ENCODE measurements around the gene SLC12A9. TPM values are rescaled to one million over a fixed set of nuclear protein-coding genes. Genes with fewer than 3 reads are reported as not detected.

The SLC12A9 gene
- total and polyA plus RNA-seq, 2 experiments from 2014 or later = 10.3 to 39.9 TPM

- TF ChIP-seq EZH2phosphoT487 (IDR thresholded peaks at IDR 0.05; ENCODE audit: unreplicated experiment) (no peak), CREB1 (CRISPR knock-in tag; IDR thresholded peaks at IDR 0.05; ENCODE audit: low read depth) (no peak), ETS1 (IDR thresholded peaks at IDR 0.05) (no peak), ZNF114 (CRISPR knock-in tag; IDR thresholded peaks at IDR 0.05) (no peak), JUNB (IDR thresholded peaks at IDR 0.05; ENCODE audit: unreplicated experiment) (no peak), ZNF331 (CRISPR knock-in tag; IDR thresholded peaks at IDR 0.05; ENCODE audit: low read depth) (no peak), NANOG (IDR thresholded peaks at IDR 0.05; ENCODE audit: borderline replicate concordance) (no peak), POLR2AphosphoS5 (IDR thresholded peaks at IDR 0.05; ENCODE audit: low read depth) (no peak), REST (IDR thresholded peaks at IDR 0.05; ENCODE audit: unreplicated experiment) (no peak), EZH2 (IDR thresholded peaks at IDR 0.05; ENCODE audit: low read depth, unreplicated experiment) (no peak), CTCF (conservative IDR thresholded peaks at IDR 0.05; ENCODE audit: low read depth in 2 of 2) (no peak)
These were observed 62.5 kb downstream of the SLC12A9 start (continued) for GRCh38 chr7:100914879-100915447.

Small RNA genes lying within 50 kb of the gene (microRNA-seq; reads per million reads assigned to microRNA genes)
- not detected for gene MIR6875

Small RNA genes lying within 50 kb of the gene (small RNA-seq; reads per million reads assigned to genes)
- not detected for gene RN7SL549P (ENCODE audit: low replicate concordance)
- not detected for gene RN7SL750P (ENCODE audit: low replicate concordance)

Other genes starting within 250 kb of the SLC12A9 start
- 15.1 and 15.3 TPM in 2 replicates for gene MOSPD3, start 240.2 kb upstream of the SLC12A9 start, total RNA-seq (2014; rRNA removed; shearing (Covaris generic))
- 18.6 and 23.5 TPM in 2 replicates for gene MOSPD3, start 240.2 kb upstream of the SLC12A9 start, polyA plus RNA-seq (2016; fragmentation: Nextera tagmentation; extraction: Ambion mirVana)
- 4.2 and 5.6 TPM in 2 replicates for gene TFR2, start 211.2 kb upstream of the SLC12A9 start, total RNA-seq (2014; rRNA removed; shearing (Covaris generic))
- 3.7 and 4.3 TPM in 2 replicates for gene TFR2, start 211.2 kb upstream of the SLC12A9 start, polyA plus RNA-seq (2016; fragmentation: Nextera tagmentation; extraction: Ambion mirVana)
- gene ACTL6B, start 196.3 kb upstream of the SLC12A9 start, total RNA-seq (2014; rRNA removed; shearing (Covaris generic)) = 0.69 TPM in 1 of 2 replicates, not detected in the other
- gene ACTL6B, start 196.3 kb upstream of the SLC12A9 start, polyA plus RNA-seq (2016; fragmentation: Nextera tagmentation; extraction: Ambion mirVana) = 2.5 and 3.5 TPM in 2 replicates
- gene GNB2, start 179.0 kb upstream of the SLC12A9 start, total RNA-seq (2014; rRNA removed; shearing (Covaris generic)) = 153 and 156 TPM in 2 replicates
- 112 and 113 TPM in 2 replicates for gene GNB2, start 179.0 kb upstream of the SLC12A9 start, polyA plus RNA-seq (2016; fragmentation: Nextera tagmentation; extraction: Ambion mirVana)
- 50.6 and 69.8 TPM in 2 replicates for gene GIGYF1, start 158.5 kb upstream of the SLC12A9 start, total RNA-seq (2014; rRNA removed; shearing (Covaris generic))
- 40.0 and 40.4 TPM in 2 replicates for gene GIGYF1, start 158.5 kb upstream of the SLC12A9 start, polyA plus RNA-seq (2016; fragmentation: Nextera tagmentation; extraction: Ambion mirVana)
- gene POP7, start 146.6 kb upstream of the SLC12A9 start, total RNA-seq (2014; rRNA removed; shearing (Covaris generic)) = 87.3 and 110 TPM in 2 replicates
- gene POP7, start 146.6 kb upstream of the SLC12A9 start, polyA plus RNA-seq (2016; fragmentation: Nextera tagmentation; extraction: Ambion mirVana) = 216 and 219 TPM in 2 replicates
- gene EPO, start 132.2 kb upstream of the SLC12A9 start, total RNA-seq (2014; rRNA removed; shearing (Covaris generic)) = 0.89 TPM in 1 of 2 replicates, not detected in the other
- 0.97 and 1.0 TPM in 2 replicates for gene EPO, start 132.2 kb upstream of the SLC12A9 start, polyA plus RNA-seq (2016; fragmentation: Nextera tagmentation; extraction: Ambion mirVana)
- 0.03 TPM in 1 of 2 replicates, not detected in the other for gene ZAN, start 119.1 kb upstream of the SLC12A9 start, total RNA-seq (2014; rRNA removed; shearing (Covaris generic))
- gene ZAN, start 119.1 kb upstream of the SLC12A9 start, polyA plus RNA-seq (2016; fragmentation: Nextera tagmentation; extraction: Ambion mirVana) = 0.07 TPM in 1 of 2 replicates, not detected in the other
- gene EPHB4, start 25.2 kb upstream of the SLC12A9 start, total RNA-seq (2014; rRNA removed; shearing (Covaris generic)) = 145 and 164 TPM in 2 replicates
- 22.6 and 23.3 TPM in 2 replicates for gene EPHB4, start 25.2 kb upstream of the SLC12A9 start, polyA plus RNA-seq (2016; fragmentation: Nextera tagmentation; extraction: Ambion mirVana)
- 106 and 112 TPM in 2 replicates for gene TRIP6, start 14.7 kb downstream of the SLC12A9 start, total RNA-seq (2014; rRNA removed; shearing (Covaris generic))
- 44.6 and 45.0 TPM in 2 replicates for gene TRIP6, start 14.7 kb downstream of the SLC12A9 start, polyA plus RNA-seq (2016; fragmentation: Nextera tagmentation; extraction: Ambion mirVana)
- gene SRRT, start 22.4 kb downstream of the SLC12A9 start, total RNA-seq (2014; rRNA removed; shearing (Covaris generic)) = 98.3 and 113 TPM in 2 replicates
- gene SRRT, start 22.4 kb downstream of the SLC12A9 start, polyA plus RNA-seq (2016; fragmentation: Nextera tagmentation; extraction: Ambion mirVana) = 125 and 140 TPM in 2 replicates
- gene UFSP1, start 37.0 kb downstream of the SLC12A9 start, total RNA-seq (2014; rRNA removed; shearing (Covaris generic)) = 11.5 and 11.8 TPM in 2 replicates
- gene UFSP1, start 37.0 kb downstream of the SLC12A9 start, polyA plus RNA-seq (2016; fragmentation: Nextera tagmentation; extraction: Ambion mirVana) = 2.0 and 4.1 TPM in 2 replicates
- 1.5 and 3.7 TPM in 2 replicates for gene ACHE, start 43.2 kb downstream of the SLC12A9 start, total RNA-seq (2014; rRNA removed; shearing (Covaris generic))
- gene ACHE, start 43.2 kb downstream of the SLC12A9 start, polyA plus RNA-seq (2016; fragmentation: Nextera tagmentation; extraction: Ambion mirVana) = 3.6 and 3.9 TPM in 2 replicates
- 16.3 and 19.1 TPM in 2 replicates for gene MUC3A, start 96.8 kb downstream of the SLC12A9 start, total RNA-seq (2014; rRNA removed; shearing (Covaris generic))
- gene MUC3A, start 96.8 kb downstream of the SLC12A9 start, polyA plus RNA-seq (2016; fragmentation: Nextera tagmentation; extraction: Ambion mirVana) = 44.4 and 45.7 TPM in 2 replicates
- 3.8 and 4.6 TPM in 2 replicates for gene MUC12, start 116.9 kb downstream of the SLC12A9 start, total RNA-seq (2014; rRNA removed; shearing (Covaris generic))
- 18.0 and 21.4 TPM in 2 replicates for gene MUC12, start 116.9 kb downstream of the SLC12A9 start, polyA plus RNA-seq (2016; fragmentation: Nextera tagmentation; extraction: Ambion mirVana)
- gene MUC17, start 167.4 kb downstream of the SLC12A9 start, total RNA-seq (2014; rRNA removed; shearing (Covaris generic)) = under 0.01 TPM in 1 of 2 replicates, not detected in the other
- not detected in 2 replicates for gene MUC17, start 167.4 kb downstream of the SLC12A9 start, polyA plus RNA-seq (2016; fragmentation: Nextera tagmentation; extraction: Ambion mirVana)
- 12.9 and 15.7 TPM in 2 replicates for gene TRIM56, start 232.8 kb downstream of the SLC12A9 start, total RNA-seq (2014; rRNA removed; shearing (Covaris generic))
- 8.7 and 10.0 TPM in 2 replicates for gene TRIM56, start 232.8 kb downstream of the SLC12A9 start, polyA plus RNA-seq (2016; fragmentation: Nextera tagmentation; extraction: Ambion mirVana)

Data from GM23338 (cell line).